ENCODE results near the gene ZMAT3.
A peak's percentile ranks its signal among the peaks of the same experiment; 100 is the strongest.
"Not testable (repeated sequence)": the region's sequence is repeated elsewhere in the genome, so short reads cannot be mapped to it uniquely, and the experiment has no call there.

ZMAT3 gene

GRCh38 chr3:179068779-179069530 is 2.7 kb downstream of the ZMAT3 start:
- no peak for ATAC-seq

GRCh38 chr3:179067839-179068238 is 3.8 kb downstream of the ZMAT3 start:
- no peak for ATAC-seq

- ATAC-seq: no peak
Observed at GRCh38 chr3:179067291-179067690, 4.3 kb downstream of the ZMAT3 start.

- no peak for ATAC-seq
Observed at GRCh38 chr3:179063945-179064560, 7.6 kb downstream of the ZMAT3 start.

- no peak for ATAC-seq
Observed at GRCh38 chr3:179056326-179056725, 15.3 kb downstream of the ZMAT3 start.

- ATAC-seq: not testable (repeated sequence)
Observed at GRCh38 chr3:179054565-179054964, 17.0 kb downstream of the ZMAT3 start.

- ATAC-seq: no peak
Observed at GRCh38 chr3:179046497-179047353, 24.9 kb downstream of the ZMAT3 start.

GRCh38 chr3:179045719-179046402 is 25.7 kb downstream of the ZMAT3 start:
- no peak for ATAC-seq

GRCh38 chr3:179038899-179039251 is 32.7 kb downstream of the ZMAT3 start:
- not testable (repeated sequence) for ATAC-seq

GRCh38 chr3:179038216-179038898 is 33.3 kb downstream of the ZMAT3 start:
- ATAC-seq: no peak

- peak; percentile 71 to 80 for ATAC-seq
Observed at GRCh38 chr3:179037351-179037750, 34.3 kb downstream of the ZMAT3 start.

- ATAC-seq: no peak
Observed at GRCh38 chr3:179036626-179037300, 34.8 kb downstream of the ZMAT3 start.

GRCh38 chr3:179036226-179036625 is 35.4 kb downstream of the ZMAT3 start:
- ATAC-seq: no peak

GRCh38 chr3:179035232-179035631 is 36.4 kb downstream of the ZMAT3 start:
- ATAC-seq: no peak

- ATAC-seq: not testable (repeated sequence)
Observed at GRCh38 chr3:179033304-179033657, 38.3 kb downstream of the ZMAT3 start.

- not testable (repeated sequence) for ATAC-seq
Observed at GRCh38 chr3:179032454-179033303, 38.9 kb downstream of the ZMAT3 start.

- no peak for ATAC-seq
Observed at GRCh38 chr3:179029096-179029495, 42.5 kb downstream of the ZMAT3 start.

GRCh38 chr3:179028408-179028807 is 43.2 kb downstream of the ZMAT3 start:
- ATAC-seq: no peak

- ATAC-seq: no peak
Observed at GRCh38 chr3:179027326-179027900, 44.2 kb downstream of the ZMAT3 start.

GRCh38 chr3:179026636-179027035 is 45.0 kb downstream of the ZMAT3 start:
- ATAC-seq: no peak

Data from activated CD4-positive, CD25-positive, alpha-beta regulatory T cell treated with anti-CD3 and anti-CD28 coated beads, Interleukin-2, amount 50 U/mL, for 24 hours (primary cell).